NT2/D1 (cell line): ENCODE data around the gene CTNNAL1.

Experiments
- DNase-seq: peaks from one replicate; pipeline ENCODE4 v3.0.0-alpha.2; 2011; ENCODE audit warnings: low read depth, low spot score
- H3K27me3 ChIP-seq: 2 replicates; pipeline ENCODE4 v1.6.0; 2011; ENCODE audit warnings: mild to moderate bottlenecking; ENCODE audit not compliant: insufficient read length, insufficient read depth
- H3K36me3 ChIP-seq: 2 replicates; pipeline ENCODE4 v1.6.1; 2011; ENCODE audit warnings: mild to moderate bottlenecking, low read length, mixed read lengths; ENCODE audit not compliant: insufficient read depth, insufficient read length
- H3K4me1 ChIP-seq: 2 replicates; pipeline ENCODE4 v1.5.1; 2011; ENCODE audit not compliant: insufficient read depth, insufficient read length
- H3K4me3 ChIP-seq: 2 replicates; pipeline ENCODE4 v1.5.1; 2011; ENCODE audit warnings: low read depth; ENCODE audit not compliant: insufficient read length
- H3K9ac ChIP-seq: 2 replicates; pipeline ENCODE4 v1.6.0; 2011; ENCODE audit warnings: low read depth; ENCODE audit not compliant: insufficient read length
- H3K9me3 ChIP-seq: 2 replicates; pipeline ENCODE4 v1.5.1; 2011; ENCODE audit warnings: mild to moderate bottlenecking, low read length; ENCODE audit not compliant: insufficient read depth
- SUZ12 ChIP-seq: IDR thresholded peaks from 2 replicates; pipeline ENCODE4 v1.6.1; 2011; ENCODE audit not compliant: insufficient read length, insufficient read depth; ENCODE audit errors: extremely low read depth
- YY1 ChIP-seq: IDR thresholded peaks from 2 replicates; pipeline ENCODE4 v1.6.1; 2011; ENCODE audit not compliant: insufficient read length, insufficient read depth
- ZNF274 ChIP-seq: IDR thresholded peaks from 2 replicates; pipeline ENCODE4 v1.6.1; 2011; ENCODE audit warnings: mild to moderate bottlenecking, low read depth, low read length

CTNNAL1 gene

DNA sequence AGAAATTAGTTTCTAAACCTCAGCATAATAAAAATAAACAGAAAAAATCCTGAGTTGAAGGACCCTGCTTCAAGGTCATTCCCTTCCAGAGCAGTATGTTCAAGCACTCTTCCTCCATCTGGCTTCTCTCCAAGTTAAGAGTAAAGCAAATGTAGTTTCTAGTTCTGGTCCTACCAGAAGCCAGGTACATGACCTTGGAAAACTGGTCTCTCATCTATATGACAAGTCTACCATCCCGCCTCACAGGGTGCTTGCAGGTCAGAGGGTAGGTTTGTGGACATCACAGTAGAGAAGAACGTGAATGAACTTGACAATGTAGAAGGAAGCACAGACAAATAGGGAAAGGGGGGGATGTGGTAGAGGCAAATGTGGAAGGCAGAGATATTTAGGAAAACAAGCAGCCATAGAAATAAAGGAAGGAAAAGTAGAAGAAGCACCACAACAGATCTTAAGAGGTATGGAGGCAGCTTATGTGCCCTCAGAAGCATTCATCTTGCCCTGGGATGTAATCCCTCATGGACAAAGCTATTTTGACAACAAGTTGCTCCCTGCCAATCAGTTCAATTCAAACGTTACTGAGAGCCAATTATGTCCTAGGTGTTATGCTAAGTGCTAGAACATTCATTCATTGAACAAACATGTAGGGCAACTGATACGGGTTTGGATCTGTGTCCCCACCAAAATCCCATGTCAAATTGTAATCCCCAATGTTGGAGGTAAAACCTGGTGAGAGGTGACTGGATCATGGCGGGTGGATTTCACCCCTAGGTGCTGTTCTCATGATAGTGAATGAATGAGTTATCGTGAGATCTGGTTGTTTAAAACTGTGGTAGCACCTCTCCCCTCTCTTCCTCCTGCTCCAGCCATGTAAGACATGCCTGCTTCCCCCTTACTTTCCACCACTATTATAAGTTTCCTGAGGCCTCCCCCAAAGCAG, 23.7 kb upstream of the CTNNAL1 start:
- Histone ChIP-seq H3K9ac (no peak overlapping the region), H3K36me3 (peaks cover 59% of the 10 kb centered on the region), H3K27me3 (no peaks in the 10 kb centered on the region), H3K4me1 (no peaks in the 10 kb centered on the region), H3K4me3 (no peak overlapping the region), H3K9me3 (no peaks in the 10 kb centered on the region)
- no peak for DNase-seq
- no peak for TF ChIP-seq YY1
- no peak for TF ChIP-seq SUZ12
- no peak for TF ChIP-seq ZNF274

GRCh38 chr9:109035684-109036423, 22.6 kb upstream of the CTNNAL1 start:
- peaks cover 64% of the 10 kb centered on the region for H3K36me3 ChIP-seq
- H3K4me1 ChIP-seq = no peaks in the 10 kb centered on the region
- no peaks in the 10 kb centered on the region for H3K9me3 ChIP-seq
- no peak for DNase-seq
- TF ChIP-seq ZNF274 (no peak), SUZ12 (no peak), YY1 (no peak)
- no peak overlapping the region for H3K9ac ChIP-seq
- no peak overlapping the region for H3K4me3 ChIP-seq
- no peaks in the 10 kb centered on the region for H3K27me3 ChIP-seq

DNA sequence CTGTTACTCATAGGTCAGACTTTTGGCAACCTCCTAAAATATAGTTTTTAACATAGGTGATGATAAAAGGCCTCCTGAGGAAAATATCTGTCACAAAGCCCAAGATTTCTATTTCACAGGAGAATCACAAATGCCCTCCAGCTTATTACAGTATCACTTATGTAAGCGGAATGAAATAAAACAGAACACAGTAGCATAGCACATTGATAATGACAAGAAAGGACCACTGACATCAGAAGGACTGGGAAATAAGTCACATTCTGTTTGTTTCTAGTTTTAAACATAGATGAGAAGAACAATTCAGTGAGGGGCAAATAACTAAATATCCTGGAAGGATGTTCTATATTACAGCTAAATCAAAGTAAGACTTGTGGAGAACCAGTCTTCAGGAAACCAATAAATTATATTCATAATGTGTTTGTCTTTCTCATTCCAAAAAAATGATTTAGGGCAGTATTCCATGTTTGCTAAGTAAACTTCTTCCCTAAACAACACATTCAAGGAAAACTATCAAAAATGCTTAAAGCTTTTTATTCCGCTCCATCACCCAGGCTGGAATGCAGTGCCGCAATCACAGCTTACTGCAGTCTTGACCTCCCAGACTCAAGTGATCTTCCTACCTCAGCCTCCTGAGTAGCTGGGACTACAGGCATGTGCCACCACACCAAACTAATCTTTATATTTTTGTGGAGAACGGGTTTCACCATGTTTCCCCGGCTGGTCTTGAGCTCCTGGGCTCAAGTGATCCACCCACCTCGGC, 20.8 kb upstream of the CTNNAL1 start:
- no peak overlapping the region for H3K4me3 ChIP-seq
- no peaks in the 10 kb centered on the region for H3K4me1 ChIP-seq
- TF ChIP-seq YY1 = no peak
- TF ChIP-seq ZNF274 = no peak
- no peak for TF ChIP-seq SUZ12
- DNase-seq = no peak
- H3K9me3 ChIP-seq = no peaks in the 10 kb centered on the region
- peaks cover 58% of the 10 kb centered on the region for H3K36me3 ChIP-seq
- no peaks in the 10 kb centered on the region for H3K27me3 ChIP-seq
- no peak overlapping the region for H3K9ac ChIP-seq

DNA sequence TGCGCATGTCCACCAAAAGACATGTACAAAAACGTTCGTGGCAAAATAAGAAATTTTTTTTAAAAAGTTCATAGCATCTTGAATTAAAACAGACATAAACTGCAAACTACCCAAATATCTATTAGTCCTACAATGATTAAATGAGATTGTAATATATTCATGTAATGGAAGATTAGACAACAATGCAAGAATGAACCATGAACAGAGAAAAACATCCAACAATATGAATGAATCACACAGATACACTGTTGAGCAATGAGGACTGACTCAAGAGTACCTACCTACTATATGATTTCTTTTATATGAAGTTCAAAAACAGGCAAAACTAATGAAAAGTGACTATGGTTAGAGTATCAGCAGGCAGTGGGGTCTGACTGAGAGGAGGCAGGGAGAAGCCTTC, 17.9 kb upstream of the CTNNAL1 start:
- no peak overlapping the region for H3K4me3 ChIP-seq
- no peak for DNase-seq
- TF ChIP-seq SUZ12 (no peak), ZNF274 (no peak), YY1 (no peak)
- H3K9me3 ChIP-seq = no peaks in the 10 kb centered on the region
- peaks cover 51% of the 10 kb centered on the region for H3K36me3 ChIP-seq
- H3K27me3 ChIP-seq = no peaks in the 10 kb centered on the region
- no peaks in the 10 kb centered on the region for H3K4me1 ChIP-seq
- H3K9ac ChIP-seq = no peak overlapping the region

- DNase-seq = no peak
- peaks cover 43% of the 10 kb centered on the region for H3K36me3 ChIP-seq
- H3K9me3 ChIP-seq = no peaks in the 10 kb centered on the region
- no peaks in the 10 kb centered on the region for H3K4me1 ChIP-seq
- TF ChIP-seq ZNF274 (no peak), YY1 (no peak), SUZ12 (no peak)
- H3K9ac ChIP-seq = no peak overlapping the region
- H3K4me3 ChIP-seq = no peak overlapping the region
- no peaks in the 10 kb centered on the region for H3K27me3 ChIP-seq
Observed at GRCh38 chr9:109030426-109030825, 17.1 kb upstream of the CTNNAL1 start.

GRCh38 chr9:109028457-109028856, 15.2 kb upstream of the CTNNAL1 start:
- no peak for TF ChIP-seq ZNF274
- no peak for TF ChIP-seq SUZ12
- no peak for TF ChIP-seq YY1
- no peak overlapping the region for H3K4me3 ChIP-seq
- no peaks in the 10 kb centered on the region for H3K27me3 ChIP-seq
- H3K4me1 ChIP-seq = no peaks in the 10 kb centered on the region
- no peaks in the 10 kb centered on the region for H3K9me3 ChIP-seq
- peaks cover 28% of the 10 kb centered on the region for H3K36me3 ChIP-seq
- H3K9ac ChIP-seq = no peak overlapping the region
- DNase-seq = no peak

DNA sequence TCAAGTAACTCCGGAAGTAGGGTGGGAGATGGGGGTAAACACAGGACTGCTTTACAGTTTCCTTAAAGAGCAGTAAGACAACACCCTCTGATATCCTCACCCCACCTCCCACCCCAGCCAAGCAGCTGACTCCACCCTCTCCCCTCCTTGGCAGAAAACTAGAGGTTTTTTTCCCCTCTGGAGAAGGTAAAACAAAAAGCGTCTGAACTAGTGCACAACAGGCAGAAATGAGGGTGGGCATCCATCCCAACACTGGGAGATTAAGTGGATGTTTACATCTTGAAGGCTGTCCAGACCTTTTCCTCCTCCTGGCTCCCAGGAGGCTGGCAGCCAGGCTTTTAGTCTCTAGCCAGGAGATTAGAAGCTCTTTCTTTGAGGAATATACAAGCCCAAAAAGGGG, 13.9 kb upstream of the CTNNAL1 start:
- peaks cover 18% of the 10 kb centered on the region for H3K36me3 ChIP-seq
- H3K4me1 ChIP-seq = no peaks in the 10 kb centered on the region
- TF ChIP-seq SUZ12 (no peak), YY1 (no peak), ZNF274 (no peak)
- no peak overlapping the region for H3K9ac ChIP-seq
- H3K27me3 ChIP-seq = no peaks in the 10 kb centered on the region
- H3K4me3 ChIP-seq = no peak overlapping the region
- DNase-seq = no peak
- no peaks in the 10 kb centered on the region for H3K9me3 ChIP-seq
